Neural progenitor cell (in vitro differentiated cells): ENCODE data around the gene VAMP7. TPM values are rescaled to one million over a fixed set of nuclear protein-coding genes. Genes with fewer than 3 reads are reported as not detected.

Experiments
- DNase-seq: peaks from one replicate; pipeline ENCODE4 v3.0.0-alpha.2; 2016; ENCODE audit warnings: low spot score
- H2AFZ ChIP-seq: fragments of 200-600 bp; sonication (generic); replicated peaks from 2 replicates; pipeline ENCODE4 v1.6.1; 2016; ENCODE audit warnings: antibody characterized with exemption
- H3F3A ChIP-seq: fragments of 200-600 bp; sonication (generic); 2 replicates; pipeline ENCODE4 v1.6.1; 2016; ENCODE audit warnings: antibody characterized with exemption, low read depth
- H3K27ac ChIP-seq: fragments of 200-600 bp; sonication (generic); 2 replicates; pipeline ENCODE4 v1.5.1; 2016; ENCODE audit warnings: mild to moderate bottlenecking
- H3K27me3 ChIP-seq: fragments of 200-600 bp; sonication (generic); 2 replicates; pipeline ENCODE4 v1.6.1; 2016; ENCODE audit warnings: mild to moderate bottlenecking, moderate library complexity
- H3K36me3 ChIP-seq: fragments of 200-600 bp; sonication (generic); 2 replicates; pipeline ENCODE4 v1.5.1; 2016
- H3K4me1 ChIP-seq: fragments of 200-600 bp; sonication (generic); 2 replicates; pipeline ENCODE4 v1.6.1; 2016; ENCODE audit warnings: mixed run types
- H3K4me2 ChIP-seq: fragments of 200-600 bp; sonication (generic); 2 replicates; pipeline ENCODE4 v1.6.1; 2016
- H3K4me3 ChIP-seq: fragments of 200-600 bp; sonication (generic); 2 replicates; pipeline ENCODE4 v1.5.1; 2016
- H3K79me2 ChIP-seq: fragments of 200-600 bp; sonication (generic); 2 replicates; pipeline ENCODE4 v1.6.1; 2016; ENCODE audit warnings: low read depth
- H3K9ac ChIP-seq: fragments of 200-600 bp; sonication (generic); 2 replicates; pipeline ENCODE4 v1.6.1; 2016
- H3K9me3 ChIP-seq: fragments of 200-600 bp; sonication (generic); 2 replicates; pipeline ENCODE4 v1.5.1; 2016; ENCODE audit warnings: low read depth
- H4K20me1 ChIP-seq: fragments of 200-600 bp; sonication (generic); 2 replicates; pipeline ENCODE4 v1.6.1; 2016; ENCODE audit warnings: low read depth
- H3K27ac Mint-ChIP-seq: 3 replicates; pipeline ENCODE4 v1.8.0; 2021; ENCODE audit warnings: mixed read lengths
- H3K27me3 Mint-ChIP-seq: 2 replicates; pipeline ENCODE4 v1.8.0; 2022; ENCODE audit warnings: low read depth, mild to moderate bottlenecking, inconsistent platforms, moderate library complexity, mixed read lengths; ENCODE audit not compliant: insufficient read depth
- H3K36me3 Mint-ChIP-seq: 3 replicates; pipeline ENCODE4 v1.8.0; 2021; ENCODE audit warnings: mixed read lengths
- H3K4me1 Mint-ChIP-seq: 3 replicates; pipeline ENCODE4 v1.8.0; 2021; ENCODE audit warnings: mixed read lengths
- H3K4me3 Mint-ChIP-seq: 3 replicates; pipeline ENCODE4 v1.8.0; 2021; ENCODE audit warnings: mild to moderate bottlenecking, moderate library complexity, mixed read lengths
- H3K9me3 Mint-ChIP-seq: 3 replicates; pipeline ENCODE4 v1.8.0; 2020; ENCODE audit warnings: mixed read lengths
- CTCF ChIP-seq: fragments of 200-600 bp; sonication (generic); IDR thresholded peaks from 2 replicates; pipeline ENCODE4 v1.5.1; 2017; ENCODE audit warnings: antibody characterized with exemption, mild to moderate bottlenecking
- EZH2 ChIP-seq: fragments of 200-600 bp; sonication (generic); IDR thresholded peaks from 2 replicates; pipeline ENCODE4 v1.6.1; 2017; ENCODE audit warnings: antibody characterized with exemption, mild to moderate bottlenecking, moderate library complexity
- EZH2phosphoT487 ChIP-seq: fragments of 200-600 bp; sonication (generic); IDR thresholded peaks from 2 replicates; pipeline ENCODE4 v1.6.1; 2017; ENCODE audit warnings: antibody characterized with exemption
- total RNA-seq: library from RNA; depleted of rRNA; stranded (reverse); fragments of >200 nt; gene quantifications from 2 replicates; pipeline ENCODE4 v1.2.3, GENCODE V29; 2015; ENCODE audit warnings: low replicate concordance

Gene VAMP7
- total RNA-seq, 1 donor from 2014 or later: 43.8 TPM

- TF ChIP-seq EZH2phosphoT487 (no peak), EZH2 (no peak), CTCF (no peak)
- H3K4me3 Mint-ChIP-seq: no peak overlapping the region
- H3K4me3 ChIP-seq: no peak overlapping the region
- H2AFZ ChIP-seq: no peak overlapping the region
- H3K27ac ChIP-seq: no peak overlapping the region
- H3K9me3 ChIP-seq: no peaks in the 10 kb centered on the region
- no peaks in the 10 kb centered on the region for H3K4me1 Mint-ChIP-seq
- peaks cover 3% of the 10 kb centered on the region for H3K9me3 Mint-ChIP-seq
- no peaks in the 10 kb centered on the region for H3F3A ChIP-seq
- H3K36me3 Mint-ChIP-seq: peaks cover 10% of the 10 kb centered on the region
- H3K9ac ChIP-seq: no peak overlapping the region
- H4K20me1 ChIP-seq: no peaks in the 10 kb centered on the region
- peaks cover 2% of the 10 kb centered on the region for H3K27me3 Mint-ChIP-seq
- DNase-seq: no peak
- H3K79me2 ChIP-seq: no peaks in the 10 kb centered on the region
- no peak overlapping the region for H3K4me2 ChIP-seq
- no peaks in the 10 kb centered on the region for H3K27me3 ChIP-seq
- no peak overlapping the region for H3K27ac Mint-ChIP-seq
- H3K4me1 ChIP-seq: no peaks in the 10 kb centered on the region
- H3K36me3 ChIP-seq: no peaks in the 10 kb centered on the region
These were observed 10.5 kb downstream of the VAMP7 start for GRCh38 chrX:155891446-155892210.

GRCh38 chrX:155893521-155893920 lies 12.4 kb downstream of the VAMP7 start:
- TF ChIP-seq CTCF (no peak), EZH2 (no peak)

GRCh38 chrX:155896512-155896911 lies 15.4 kb downstream of the VAMP7 start:
- no peak overlapping the region for H3K27ac Mint-ChIP-seq

More at GRCh38 chrX:155893521-155893920, 12.4 kb downstream of the VAMP7 start:
- peaks cover 4% of the 10 kb centered on the region for H3K9me3 Mint-ChIP-seq
- H3K9me3 ChIP-seq: no peaks in the 10 kb centered on the region
- no peaks in the 10 kb centered on the region for H3K79me2 ChIP-seq
- no peaks in the 10 kb centered on the region for H3K4me1 ChIP-seq
- no peak overlapping the region for H3K4me2 ChIP-seq
- H3K27me3 Mint-ChIP-seq: peaks cover 2% of the 10 kb centered on the region
- no peak overlapping the region for H3K9ac ChIP-seq
- H4K20me1 ChIP-seq: no peaks in the 10 kb centered on the region
- no peak for DNase-seq
- H3K4me3 Mint-ChIP-seq: no peak overlapping the region
- no peak overlapping the region for H3K27ac ChIP-seq
- no peak overlapping the region for H2AFZ ChIP-seq
- no peaks in the 10 kb centered on the region for H3K36me3 ChIP-seq
- peaks cover 14% of the 10 kb centered on the region for H3K36me3 Mint-ChIP-seq
- no peak overlapping the region for H3K27ac Mint-ChIP-seq
- H3K4me1 Mint-ChIP-seq: no peaks in the 10 kb centered on the region
- H3K27me3 ChIP-seq: no peaks in the 10 kb centered on the region
- no peak overlapping the region for H3K4me3 ChIP-seq
- no peaks in the 10 kb centered on the region for H3F3A ChIP-seq

More at GRCh38 chrX:155896512-155896911, 15.4 kb downstream of the VAMP7 start:
- Histone ChIP-seq H3K4me1 (no peaks in the 10 kb centered on the region), H3K4me2 (no peak overlapping the region), H3K4me3 (no peak overlapping the region), H3K9me3 (peaks cover 14% of the 10 kb centered on the region), H3K27me3 (no peaks in the 10 kb centered on the region), H3K36me3 (peaks cover 8% of the 10 kb centered on the region), H2AFZ (no peak overlapping the region), H3K79me2 (no peaks in the 10 kb centered on the region), H4K20me1 (no peaks in the 10 kb centered on the region), H3F3A (no peaks in the 10 kb centered on the region), H3K9ac (no peak overlapping the region), H3K27ac (no peak overlapping the region)
- H3K4me3 Mint-ChIP-seq: no peak overlapping the region
- H3K27me3 Mint-ChIP-seq: peaks cover 2% of the 10 kb centered on the region
- H3K9me3 Mint-ChIP-seq: peaks cover 2% of the 10 kb centered on the region
- TF ChIP-seq CTCF (no peak), EZH2phosphoT487 (no peak), EZH2 (no peak)
- H3K36me3 Mint-ChIP-seq: peaks cover 16% of the 10 kb centered on the region
- no peaks in the 10 kb centered on the region for H3K4me1 Mint-ChIP-seq
- no peak for DNase-seq
